HepG2 (cell line): ENCODE measurements around the gene LTBR. TPM values are rescaled to one million over a fixed set of nuclear protein-coding genes. Genes with fewer than 3 reads are reported as not detected.

Source experiments
- ATAC-seq: fragments of 200-7000 bp; cut with Tn5 transposase; 3 replicates; pipeline ENCODE4 v1.9.1; 2020; ENCODE audit warnings: mild to moderate bottlenecking, moderate library complexity
- BruUV-seq: library from RNA; stranded (reverse); fragments of 400-500 nt; replicated peaks from 2 replicates; lab custom pipeline; 2021; lab: Mats Ljungman, UMichigan
- CTCF ChIA-PET: fragments of 300-600 bp; formaldehyde crosslinking; extraction: SDS; loops from one replicate; lab custom pipeline; 2021; ENCODE audit warnings: low total read pairs, inconsistent platforms, low intra/inter-chr PET ratio; lab: Yijun Ruan, JAX
- POLR2A ChIA-PET: fragments of 350-600 bp; sonication (Branson Sonifier 250); formaldehyde crosslinking; loops from one replicate; lab custom pipeline; 2020; ENCODE audit warnings: antibody characterized with exemption, inconsistent platforms; lab: Yijun Ruan, JAX
- DNase-seq: peaks from one replicate; pipeline ENCODE4 v3.0.0-alpha.2; 2015; ENCODE audit warnings: low spot score
- FAIRE-seq: peaks from 3 replicates; lab custom pipeline; 2011; peaks lifted over from hg19 to GRCh38; lab: Jason Lieb, UNC
- H2AFZ ChIP-seq: one replicate; pipeline ENCODE4 v1.6.1; 2011; ENCODE audit warnings: low read length, inconsistent platforms
- H3K27ac ChIP-seq: fragments of 300-600 bp; 3 replicates; pipeline ENCODE4 v1.8.0; 2011; ENCODE audit warnings: mixed run types, mild to moderate bottlenecking, mixed read lengths, low read length, inconsistent platforms; ENCODE audit not compliant: insufficient read depth; ENCODE audit errors: extremely low read length
- H3K27me3 ChIP-seq, 2 experiments: fragments of 200-600 bp in 1 of 2; 2 replicates in 1 of 2; 3 replicates in 1 of 2; pipeline versions ENCODE4 v1.6.0 to v1.8.0; 2011; ENCODE audit warnings: low read length in 2 of 2, mild to moderate bottlenecking in 2 of 2, moderate library complexity in 2 of 2, inconsistent platforms in 1 of 2; ENCODE audit not compliant: insufficient read depth in 2 of 2, control insufficient read depth in 1 of 2
- H3K36me3 ChIP-seq, 2 experiments: fragments of 200-600 bp in 1 of 2; replicated peaks in 1 of 2; 2 replicates in 1 of 2; 3 replicates in 1 of 2; pipeline versions ENCODE4 v1.5.1 to v1.8.0; 2011; ENCODE audit warnings: low read length in 2 of 2, inconsistent platforms in 1 of 2; ENCODE audit not compliant: insufficient read depth in 2 of 2, control insufficient read depth in 1 of 2
- H3K4me1 ChIP-seq: 2 replicates; pipeline ENCODE4 v1.5.1; 2012; ENCODE audit warnings: low read length, inconsistent platforms; ENCODE audit not compliant: insufficient read depth
- H3K4me2 ChIP-seq: 2 replicates; pipeline ENCODE4 v1.6.0; 2011; ENCODE audit warnings: low read depth, low read length, inconsistent platforms
- H3K4me3 ChIP-seq, 3 experiments: fragments of 200-600 bp in 1 of 3; sonication (generic), shearing (Covaris generic) in 1 of 3; replicated peaks in 1 of 3; 2 replicates each; pipeline ENCODE4 v1.5.1; 2011 to 2016; ENCODE audit warnings: low read length in 3 of 3, inconsistent platforms in 2 of 3, low read depth in 2 of 3, mild to moderate bottlenecking in 2 of 3, control low read depth in 1 of 3, mixed read lengths in 1 of 3; ENCODE audit not compliant: insufficient read depth in 1 of 3
- H3K79me2 ChIP-seq: one replicate; pipeline ENCODE4 v1.6.1; 2011; ENCODE audit warnings: low read length, inconsistent platforms; ENCODE audit not compliant: insufficient read depth
- H3K9ac ChIP-seq: 2 replicates; pipeline ENCODE4 v1.6.0; 2011; ENCODE audit warnings: mild to moderate bottlenecking, low read depth, low read length, inconsistent platforms; ENCODE audit not compliant: insufficient read depth
- H3K9me3 ChIP-seq: 2 replicates; pipeline ENCODE4 v1.5.1; 2012; ENCODE audit warnings: mild to moderate bottlenecking, low read length
- H4K20me1 ChIP-seq: 2 replicates; pipeline ENCODE4 v1.6.0; 2011; ENCODE audit warnings: inconsistent platforms, mild to moderate bottlenecking, low read length, moderate library complexity; ENCODE audit not compliant: insufficient read depth
- BRD4 ChIP-seq: sonication (generic); formaldehyde crosslinking; IDR thresholded peaks from 2 replicates; pipeline ENCODE4 v1.4.0; 2020; ENCODE audit warnings: missing genetic modification reagents
- NFYC ChIP-seq: IDR thresholded peaks from 2 replicates; pipeline ENCODE4 v1.6.1; 2016; ENCODE audit warnings: missing genetic modification reagents, missing compliant biosample characterization
- PCBP1 ChIP-seq: fragments of 200-400 bp; formaldehyde crosslinking; IDR thresholded peaks from 2 replicates; pipeline ENCODE4 v1.6.1; 2017; ENCODE audit warnings: mild to moderate bottlenecking, low read depth, low read length, borderline replicate concordance
- RFXAP ChIP-seq: sonication (generic); formaldehyde crosslinking; IDR thresholded peaks from 2 replicates; pipeline ENCODE4 v1.4.0; 2020; ENCODE audit warnings: missing genetic modification reagents, borderline replicate concordance
- SRF ChIP-seq: IDR thresholded peaks from 2 replicates; pipeline ENCODE4 v1.6.1; 2011; ENCODE audit warnings: mild to moderate bottlenecking, low read depth, low read length, moderate library complexity
- USF2 ChIP-seq, 2 experiments: sonication (generic) in 1 of 2; formaldehyde crosslinking in 1 of 2; IDR thresholded peaks; 2 replicates each; pipeline versions ENCODE4 v1.5.1 to v1.6.1; 2011 to 2020; ENCODE audit warnings: borderline replicate concordance in 1 of 2, low read depth in 1 of 2, low read length in 1 of 2, mild to moderate bottlenecking in 1 of 2, missing genetic modification reagents in 1 of 2, moderate library complexity in 1 of 2
- ZNF337 ChIP-seq: sonication (generic); formaldehyde crosslinking; IDR thresholded peaks from 2 replicates; pipeline ENCODE4 v1.5.1; 2020; ENCODE audit warnings: missing genetic modification reagents, low read depth, mild to moderate bottlenecking, borderline replicate concordance
- ZNF503 ChIP-seq: sonication (generic); formaldehyde crosslinking; IDR thresholded peaks from 2 replicates; pipeline ENCODE4 v1.4.0; 2020; ENCODE audit warnings: missing genetic modification reagents
- ZNF576 ChIP-seq: sonication (generic); formaldehyde crosslinking; IDR thresholded peaks from 2 replicates; pipeline ENCODE4 v1.4.0; 2020; ENCODE audit warnings: mild to moderate bottlenecking, missing genetic modification reagents
- ZNF577 ChIP-seq: sonication (generic); formaldehyde crosslinking; IDR thresholded peaks from 2 replicates; pipeline ENCODE4 v1.4.0; 2020; ENCODE audit warnings: mild to moderate bottlenecking, low read depth, missing genetic modification reagents, borderline replicate concordance
- ZNF629 ChIP-seq: sonication (generic); formaldehyde crosslinking; conservative IDR thresholded peaks from 2 replicates; pipeline ENCODE4 v1.5.0; 2020; ENCODE audit warnings: missing genetic modification reagents
- WGBS: methylation state at CpG from one replicate; pipeline ENCODE4 v1.1.6; 2017; ENCODE audit warnings: low lambda C conversion rate; 5-methylcytosine and 5-hydroxymethylcytosine counted together
- in situ Hi-C: cut with HindIII; loops from 2 replicates; pipeline ENCODE4 v1.10.0; 2017; ENCODE audit warnings: low pct_unique_long_range_greater_than_20kb; ENCODE audit not compliant: extremely low pct_ligation_motif_present
- intact Hi-C: fragments of 100-400 bp; cut with micrococcal nuclease; formaldehyde crosslinking; loops from one replicate; pipeline ENCODE4 v1.10.0; 2022; ENCODE audit not compliant: unreplicated experiment
- polyA plus RNA-seq, 8 experiments: library from polyadenylated mRNA; depleted of rRNA in 3 of 8; stranded (reverse) in 7 of 8; unstranded in 1 of 8; fragments of >200 nt; fragmentation: Illumina TruSeq in 4 of 8; extraction: Trizol in 4 of 8; gene quantifications; 2 replicates each; pipeline versions ENCODE4 v1.2.1 to v1.2.3, GENCODE V29; 2011 to 2016; ENCODE audit warnings: low read depth in 4 of 8, missing spikeins in 1 of 8, mixed read lengths in 1 of 8; ENCODE audit not compliant: insufficient read depth in 1 of 8
- total RNA-seq, 5 experiments: library from RNA; depleted of rRNA; stranded (reverse); fragments of >200 nt; fragmentation: Illumina TruSeq; extraction: Trizol; gene quantifications; 2 replicates each; pipeline ENCODE4 v1.2.3, GENCODE V29; 2016; ENCODE audit warnings: low read depth in 1 of 5

LTBR gene
- total and polyA plus RNA-seq, 2 of the 13 experiments (the other 11 are each of a cell fraction or from before 2014, with no cell fraction given) = 31.4 to 34.8 TPM

- no peak for TF ChIP-seq USF2 (IDR thresholded peaks at IDR 0.05; ENCODE audit: low read depth, low read length)
- peak; percentile 70; the same call in 1 of the 2 replicates for TF ChIP-seq USF2 (CRISPR knock-in tag; IDR thresholded peaks at IDR 0.05; ENCODE audit: borderline replicate concordance)
- no peak for TF ChIP-seq RFXAP (CRISPR knock-in tag)
- TF ChIP-seq ZNF629 (CRISPR knock-in tag) = peak; percentile 84
- peak; percentile 46; the same call in 1 of the 2 replicates for TF ChIP-seq NFYC
- TF ChIP-seq, all 625 proteins: peak for 6
These were observed 15.7 kb upstream of the LTBR start (continued) for GRCh38 chr12:6367969-6368892.

GRCh38 chr12:6368906-6369525 is 14.9 kb upstream of the LTBR start:
- WGBS = 86% methylated on average over 9 of the region's 9 CpGs
- intact Hi-C loops (no loop called here), in situ Hi-C loops (no loop called here)
- BruUV-seq = no TSS peak
- Histone ChIP-seq H3K4me2 (no peak overlapping the region), H3K9ac (no peak overlapping the region), H3K4me3 (no peak overlapping the region), H4K20me1 (no peaks in the 10 kb centered on the region), H3K27ac (peak overlapping the region; percentile 37), H3K4me1 (peaks cover 70% of the 10 kb centered on the region), H3K9me3 (no peaks in the 10 kb centered on the region), H3K27me3 (peaks cover 0 to 5% of the 10 kb centered on the region in 2 experiments; a peak in 1 of 5 replicates), H3K79me2 (no peaks in the 10 kb centered on the region), H3K36me3 (no peaks in the 10 kb centered on the region), H2AFZ (no peak overlapping the region)
- ChIA-PET POLR2A (interaction anchor here (0.7 to 7.5 kb wide), 4 partner anchors 14 to 33 kb away, joined by 3 to 278 read pairs (median 96); partner anchors contain the start of genes LTBR and TNFRSF1A), CTCF (no interaction called here)
- ATAC-seq (no peak), DNase-seq (no peak), FAIRE-seq (no peak)
- TF ChIP-seq SRF (no peak), ZNF576 (CRISPR knock-in tag) (no peak), BRD4 (CRISPR knock-in tag) (no peak), PCBP1 (no peak), ZNF503 (CRISPR knock-in tag) (no peak), ZNF577 (CRISPR knock-in tag) (no peak), ZNF337 (CRISPR knock-in tag) (no peak)
